CD4-positive, alpha-beta T cell treated with Interleukin-12 subunit alpha and Interleukin-12 subunit beta, for 1 hour (primary cell): ENCODE measurements around the gene RCAN1.
"Not testable (repeated sequence)": the region's sequence is repeated elsewhere in the genome, so short reads cannot be mapped to it uniquely, and the experiment has no call there.

ENCODE experiments used
- DNase-seq: peaks from one replicate; pipeline ENCODE4 v3.0.0-alpha.2; 2020

The RCAN1 gene

GRCh38 chr21:34511787-34512455 is 103.0 kb downstream of the RCAN1 start, which contains the start of gene KCNE1:
Gene KCNE1 (minus strand): TSS chr21:34512210. CDS start chr21:34449634, 62,576 bp downstream.
- DNase-seq = no peak

DNA sequence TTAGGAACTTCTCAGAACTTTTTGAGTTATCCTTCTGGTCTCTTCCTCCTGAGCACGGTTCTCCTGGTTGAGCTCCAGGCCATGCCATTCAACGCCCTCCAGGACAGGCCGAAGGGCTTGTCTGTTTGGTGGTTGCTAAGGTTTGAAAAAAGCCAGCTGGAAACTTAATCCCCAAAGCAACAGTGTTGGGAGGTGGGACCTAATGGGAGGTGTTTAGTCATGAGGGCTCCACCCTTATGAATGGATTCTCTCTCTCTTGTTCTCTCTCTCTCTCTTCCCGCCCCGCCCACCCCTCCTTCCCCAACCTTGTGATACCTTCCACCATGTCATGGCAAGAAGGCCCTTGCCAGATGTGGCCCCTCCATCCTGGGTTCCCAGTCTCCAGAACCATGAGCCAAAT is 103.7 kb downstream of the RCAN1 start:
- DNase-seq = no peak

DNA sequence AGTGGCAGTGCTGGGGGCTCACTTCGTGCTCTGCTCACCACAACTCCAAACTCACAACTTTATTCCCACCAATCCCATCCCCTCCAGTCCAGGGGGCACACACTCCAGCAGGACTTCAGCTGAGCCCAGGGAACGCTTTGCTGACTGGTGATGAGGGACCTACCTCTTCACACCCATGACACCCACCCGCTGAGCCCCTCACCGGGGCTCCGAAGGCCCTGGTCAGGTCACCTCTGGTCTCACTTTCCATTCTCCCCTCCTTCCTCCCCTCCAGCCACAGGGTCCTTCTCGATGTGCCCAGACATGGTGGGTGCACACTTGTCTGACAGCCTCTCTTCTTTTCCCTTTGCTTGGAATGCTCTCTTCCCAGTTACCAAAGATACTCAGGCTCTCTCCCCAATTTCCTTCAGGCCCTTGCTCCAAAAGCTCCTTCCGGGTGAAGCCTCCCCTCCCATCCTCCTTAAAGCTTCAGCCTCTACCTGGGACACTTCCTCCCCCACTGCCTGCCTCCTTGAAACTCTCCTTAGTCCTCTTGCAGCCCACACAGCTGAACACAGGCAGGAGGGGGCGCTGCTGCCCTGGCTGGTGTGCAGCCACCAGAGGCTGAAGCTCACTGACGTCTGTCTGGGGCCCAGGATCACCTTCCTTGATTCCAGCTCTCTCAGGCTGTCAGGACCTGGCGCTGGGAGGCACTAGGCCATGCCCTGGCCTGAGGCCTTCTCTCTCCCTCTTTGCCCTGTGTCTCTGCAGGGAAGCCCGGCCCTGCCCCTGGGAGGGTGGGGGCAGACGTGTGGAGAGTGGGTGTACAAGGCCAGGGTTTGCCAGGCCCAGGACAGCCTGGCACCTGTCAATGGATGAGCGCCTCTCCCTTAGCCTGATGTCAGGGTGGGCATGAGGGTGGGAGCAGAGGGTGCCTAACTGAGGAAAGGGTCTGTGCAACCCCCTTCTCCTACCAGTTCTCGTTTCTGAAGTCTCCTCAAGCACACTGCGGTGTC is 104.5 kb downstream of the RCAN1 start:
- peak; percentile 13 for DNase-seq

DNA sequence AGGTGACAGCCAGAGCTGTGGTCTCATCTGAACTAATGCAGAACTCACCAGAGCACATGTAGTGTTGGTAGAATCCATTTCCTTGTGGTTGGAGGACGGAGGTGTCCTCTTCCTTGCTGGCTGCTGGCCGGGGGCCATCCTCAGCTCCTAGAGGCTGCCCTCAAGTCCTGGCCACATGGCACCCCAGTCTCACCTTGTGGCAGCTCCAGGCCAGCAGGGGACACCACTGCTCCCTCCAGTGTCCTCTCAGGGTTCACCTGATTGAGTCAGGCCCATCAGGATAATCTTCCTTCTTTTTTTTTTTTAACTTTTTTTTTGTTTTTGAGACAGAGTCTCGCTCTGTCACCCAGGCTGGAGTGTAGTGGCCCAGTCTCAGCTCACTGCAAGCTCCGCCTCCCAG is 105.8 kb downstream of the RCAN1 start:
- DNase-seq = no peak

DNA sequence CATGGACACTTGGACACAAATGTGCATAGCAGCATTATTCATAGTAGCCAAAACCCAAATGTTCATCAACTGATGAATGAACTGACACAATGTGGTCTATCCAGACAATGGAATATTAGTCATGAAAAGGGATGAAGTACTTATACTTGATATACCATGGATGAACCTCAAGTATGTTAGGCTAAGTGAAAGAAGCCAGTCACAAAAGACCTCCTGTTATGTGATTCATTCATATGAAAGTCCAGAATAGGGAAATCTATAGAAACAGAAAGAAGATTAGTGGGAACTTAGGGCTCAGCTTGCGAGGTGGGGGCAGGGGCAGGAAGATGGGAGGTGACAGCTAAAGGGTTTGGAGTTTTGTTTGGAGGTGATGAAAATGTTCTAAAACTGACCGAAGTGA is 110.3 kb downstream of the RCAN1 start:
- DNase-seq = no peak

GRCh38 chr21:34502480-34503106 is 112.3 kb downstream of the RCAN1 start:
- no peak for DNase-seq

- DNase-seq = no peak
Measured at GRCh38 chr21:34501716-34502115, 113.2 kb downstream of the RCAN1 start.

GRCh38 chr21:34500191-34500590 is 114.7 kb downstream of the RCAN1 start:
- no peak for DNase-seq

GRCh38 chr21:34499116-34499515 is 115.8 kb downstream of the RCAN1 start:
- no peak for DNase-seq

DNA sequence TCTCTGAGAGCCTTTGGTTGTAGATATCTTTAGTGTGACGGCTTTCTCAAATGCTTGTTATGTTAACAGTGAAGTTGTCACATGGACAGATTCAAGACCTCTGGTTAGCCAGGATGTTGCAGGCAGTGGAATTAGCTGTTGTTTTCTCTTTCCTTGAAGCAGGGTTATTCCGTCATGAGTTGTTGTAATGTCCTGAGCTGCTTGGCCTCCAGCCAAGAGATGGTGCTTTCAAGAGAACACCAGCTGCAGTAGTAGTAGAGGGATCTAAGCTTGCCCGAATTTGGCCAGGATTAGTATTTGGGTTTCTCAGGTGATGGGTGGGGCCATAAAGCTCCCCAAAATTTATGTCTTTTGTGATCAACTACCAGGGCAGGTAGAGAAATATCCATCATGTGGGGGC is 116.3 kb downstream of the RCAN1 start:
- no peak for DNase-seq

DNA sequence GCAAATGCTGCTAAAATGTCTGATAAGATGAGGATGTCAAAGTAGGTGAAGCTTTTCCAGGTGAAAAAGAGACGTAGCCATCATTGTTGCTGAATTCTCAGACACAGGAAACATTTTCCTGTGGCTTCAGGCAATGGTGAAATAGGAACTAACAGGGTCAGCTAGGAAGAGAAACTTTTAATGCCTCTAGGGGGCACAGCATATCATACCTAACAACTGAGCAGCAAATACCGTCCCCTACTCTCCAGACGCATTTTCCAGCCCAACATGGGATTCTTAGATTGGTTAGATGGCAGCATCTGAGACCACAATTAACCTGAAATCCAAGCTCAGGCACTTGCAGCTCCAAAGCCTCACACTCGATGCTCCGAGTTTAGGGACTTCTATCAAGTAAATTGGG is 131.1 kb downstream of the RCAN1 start:
- DNase-seq = not testable (repeated sequence)

DNA sequence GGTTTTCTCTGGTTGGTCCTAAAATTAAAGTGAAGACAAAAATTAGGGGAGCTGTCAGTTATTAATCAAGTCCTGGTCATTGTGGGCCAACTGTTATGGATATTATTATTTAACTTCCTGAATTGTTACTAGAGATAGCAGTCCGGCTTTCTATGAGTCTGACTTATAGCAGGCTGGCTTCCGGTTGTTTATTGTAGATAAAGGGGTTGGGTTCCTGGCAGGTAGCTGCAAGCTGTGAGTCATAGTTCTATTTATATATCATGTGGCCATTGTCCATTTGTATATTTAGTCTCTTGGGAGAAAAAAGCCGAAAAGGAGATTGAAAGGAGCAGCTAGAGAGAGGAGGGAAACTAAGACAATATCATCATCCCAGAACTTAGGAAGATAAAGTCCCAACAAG is 131.5 kb downstream of the RCAN1 start:
- DNase-seq = not testable (repeated sequence)

GRCh38 chr21:34467333-34467732 is 147.6 kb downstream of the RCAN1 start:
- not testable (repeated sequence) for DNase-seq
